HG02973 (cell line): Measurements from ENCODE around the gene DNAH17.

Experiments used
- ATAC-seq: cut with Tn5 transposase; IDR thresholded peaks from one replicate; pipeline ENCODE4 v1.9.1; 2021; ENCODE audit warnings: moderate library complexity; ENCODE audit not compliant: unreplicated experiment

The DNAH17 gene

GRCh38 chr17:78433013-78433727 lies 144.0 kb downstream of the DNAH17 start:
- ATAC-seq, result no peak

GRCh38 chr17:78432226-78433012 lies 144.8 kb downstream of the DNAH17 start:
- ATAC-seq, result no peak

- no peak for ATAC-seq
Observed at GRCh38 chr17:78431692-78431958, 145.6 kb downstream of the DNAH17 start.

- ATAC-seq, result no peak
Observed at GRCh38 chr17:78430892-78431691, 146.1 kb downstream of the DNAH17 start.

GRCh38 chr17:78429618-78429995 lies 147.6 kb downstream of the DNAH17 start:
- ATAC-seq, result no peak

- no peak for ATAC-seq
Observed at GRCh38 chr17:78428836-78429617, 148.2 kb downstream of the DNAH17 start.

- ATAC-seq, result no peak
Observed at GRCh38 chr17:78428025-78428575, 149.1 kb downstream of the DNAH17 start.

GRCh38 chr17:78427140-78427539 lies 150.1 kb downstream of the DNAH17 start:
- no peak for ATAC-seq

GRCh38 chr17:78426293-78426879 lies 150.8 kb downstream of the DNAH17 start:
- ATAC-seq, result no peak

GRCh38 chr17:78425429-78425828 lies 151.8 kb downstream of the DNAH17 start:
- no peak for ATAC-seq

GRCh38 chr17:78423961-78424675 lies 153.1 kb downstream of the DNAH17 start:
- ATAC-seq, result no peak

GRCh38 chr17:78422872-78423588 lies 154.2 kb downstream of the DNAH17 start:
- ATAC-seq, result no peak

- ATAC-seq, result no peak
Observed at GRCh38 chr17:78422267-78422605, 155.0 kb downstream of the DNAH17 start.

- ATAC-seq, result no peak
Observed at GRCh38 chr17:78421534-78422266, 155.5 kb downstream of the DNAH17 start.

GRCh38 chr17:78421084-78421533 lies 156.1 kb downstream of the DNAH17 start:
- no peak for ATAC-seq

- ATAC-seq, result no peak
Observed at GRCh38 chr17:78419970-78420815, 157.0 kb downstream of the DNAH17 start.

- ATAC-seq, result no peak
Observed at GRCh38 chr17:78418326-78419026, 158.7 kb downstream of the DNAH17 start.
